GM19468 (cell line): ENCODE results near the gene SYTL5.

Experiments
- ATAC-seq: cut with Tn5 transposase; IDR thresholded peaks from one replicate; pipeline ENCODE4 v1.9.1; 2021; ENCODE audit warnings: mild to moderate bottlenecking, moderate library complexity, moderate number of reproducible peaks; ENCODE audit not compliant: unreplicated experiment; ENCODE audit errors: extremely low read depth

SYTL5 gene

GRCh38 chrX:38126179-38126578 lies 119.8 kb downstream of the SYTL5 start:
- ATAC-seq = no peak

GRCh38 chrX:38127961-38128360 lies 121.6 kb downstream of the SYTL5 start:
- ATAC-seq = no peak

GRCh38 chrX:38129366-38129765 lies 123.0 kb downstream of the SYTL5 start:
- no peak for ATAC-seq

GRCh38 chrX:38138157-38138891 lies 132.0 kb downstream of the SYTL5 start:
- no peak for ATAC-seq

DNA sequence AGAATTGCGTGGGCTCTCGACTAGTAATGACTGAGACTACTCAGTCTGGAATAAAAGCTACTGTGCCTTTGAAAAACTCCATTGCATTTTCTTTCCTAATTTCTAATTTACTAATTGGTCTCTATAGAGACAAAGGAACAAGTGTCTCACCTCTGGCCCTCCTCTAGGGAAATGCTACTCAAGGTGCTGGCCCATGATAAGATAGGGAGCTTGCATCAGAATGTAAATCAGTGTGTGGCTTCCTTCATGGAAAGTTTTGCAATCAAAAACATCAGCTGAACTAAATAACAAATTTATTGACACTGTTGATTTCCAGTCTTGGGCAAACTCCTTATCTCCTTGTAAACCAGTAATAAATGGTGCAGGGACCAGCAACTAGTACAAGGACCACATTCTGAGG lies 132.5 kb downstream of the SYTL5 start:
- no peak for ATAC-seq

DNA sequence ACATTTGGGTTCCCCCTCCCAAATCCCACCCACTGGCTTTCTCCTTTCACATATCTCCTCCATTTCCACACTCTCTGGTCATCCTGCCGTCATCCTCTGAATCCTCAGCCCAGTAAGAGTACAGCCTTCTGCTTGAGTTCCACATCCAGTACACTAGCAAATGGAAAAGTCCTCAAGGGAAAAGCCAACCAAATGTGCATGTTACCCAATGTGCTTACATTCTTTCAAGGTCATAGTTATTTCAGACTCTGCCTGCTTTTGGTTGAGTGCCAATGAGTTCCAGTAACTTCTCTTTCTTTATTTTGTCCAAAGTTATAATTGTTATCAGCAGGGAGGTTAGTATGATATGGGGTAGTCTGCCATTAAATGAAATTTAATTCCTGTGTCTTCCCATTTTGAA lies 136.3 kb downstream of the SYTL5 start:
- ATAC-seq = no peak

DNA sequence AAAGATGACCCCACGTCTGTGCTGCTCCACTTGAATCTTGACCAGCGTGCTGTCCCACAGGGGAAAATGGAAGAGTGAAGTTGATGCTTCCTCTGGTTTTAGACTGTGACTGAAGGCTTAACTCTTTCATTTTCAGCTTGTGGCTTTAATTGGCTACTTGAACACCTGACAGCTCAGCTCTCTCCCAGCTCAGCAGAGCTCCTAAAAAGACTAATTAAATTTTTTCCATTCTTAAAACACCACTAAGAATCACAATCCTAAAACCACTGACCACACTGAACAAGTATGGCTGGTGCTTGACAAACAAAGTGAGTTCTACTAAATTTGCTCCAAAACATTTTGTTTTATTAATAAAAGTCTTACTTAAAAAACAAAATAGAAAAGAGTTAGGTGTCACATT lies 142.7 kb downstream of the SYTL5 start:
- no peak for ATAC-seq

GRCh38 chrX:38150993-38151392 lies 144.6 kb downstream of the SYTL5 start:
- ATAC-seq = no peak

GRCh38 chrX:38151441-38151840 lies 145.1 kb downstream of the SYTL5 start:
- no peak for ATAC-seq

- no peak for ATAC-seq
Observed at GRCh38 chrX:38154340-38154739, 148.0 kb downstream of the SYTL5 start.

DNA sequence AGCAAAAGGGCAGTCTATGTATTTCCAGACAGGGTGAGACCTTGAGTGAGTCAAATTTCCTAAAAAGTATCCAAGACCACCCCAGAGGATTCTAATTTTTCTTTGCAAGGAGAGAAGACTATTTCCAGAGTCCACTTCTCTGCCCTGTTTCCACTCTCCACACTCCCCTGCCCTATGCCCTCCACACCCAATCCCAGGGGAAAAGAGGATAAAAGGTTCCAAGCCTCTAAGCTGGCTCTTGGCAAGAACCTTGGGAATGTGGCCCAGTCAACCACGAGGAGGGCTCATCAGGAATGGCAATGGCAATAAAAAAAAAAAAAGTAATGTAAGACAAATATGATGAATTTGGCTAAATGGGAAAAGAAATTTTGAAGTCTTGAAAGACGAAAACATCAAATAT lies 148.5 kb downstream of the SYTL5 start:
- ATAC-seq = no peak

- ATAC-seq = no peak
Observed at GRCh38 chrX:38156838-38157237, 150.5 kb downstream of the SYTL5 start.

DNA sequence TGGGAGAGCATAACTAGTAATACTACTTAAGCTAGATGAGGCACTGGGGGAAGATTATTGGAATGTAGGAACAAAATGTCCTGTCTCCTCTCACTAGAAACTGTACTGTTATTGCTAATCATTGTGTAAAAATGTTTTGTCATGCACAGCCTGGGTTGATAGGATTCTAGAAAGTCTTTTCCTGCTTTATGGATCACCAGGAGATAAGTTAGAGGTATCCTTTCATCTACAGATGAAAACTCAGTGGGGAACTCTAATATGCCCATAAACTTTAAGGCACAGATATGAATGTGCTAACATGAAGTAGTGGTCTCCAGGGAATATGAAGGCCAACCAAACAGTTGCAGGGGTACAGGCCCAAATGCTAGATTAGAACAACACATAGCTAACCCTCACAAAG lies 156.8 kb downstream of the SYTL5 start:
- ATAC-seq = no peak

DNA sequence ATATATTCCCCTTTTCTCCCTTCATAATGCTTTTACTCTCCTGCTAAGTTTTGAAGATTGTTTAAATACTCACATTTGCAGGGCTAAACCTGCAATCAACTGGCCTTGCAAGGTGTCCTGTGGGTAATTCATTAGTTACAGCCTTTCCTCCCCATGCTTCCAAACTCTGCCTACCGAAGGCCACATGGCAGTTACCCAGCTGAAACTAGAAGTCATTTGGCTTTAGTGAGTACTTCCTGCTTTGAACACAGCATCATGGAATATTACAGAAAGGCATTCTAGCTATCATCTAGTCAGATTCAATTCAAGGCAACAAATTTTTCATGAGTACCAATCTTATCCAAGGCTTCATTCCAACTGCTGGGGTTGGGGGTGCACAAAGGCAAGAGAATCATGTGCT lies 158.7 kb downstream of the SYTL5 start:
- no peak for ATAC-seq

DNA sequence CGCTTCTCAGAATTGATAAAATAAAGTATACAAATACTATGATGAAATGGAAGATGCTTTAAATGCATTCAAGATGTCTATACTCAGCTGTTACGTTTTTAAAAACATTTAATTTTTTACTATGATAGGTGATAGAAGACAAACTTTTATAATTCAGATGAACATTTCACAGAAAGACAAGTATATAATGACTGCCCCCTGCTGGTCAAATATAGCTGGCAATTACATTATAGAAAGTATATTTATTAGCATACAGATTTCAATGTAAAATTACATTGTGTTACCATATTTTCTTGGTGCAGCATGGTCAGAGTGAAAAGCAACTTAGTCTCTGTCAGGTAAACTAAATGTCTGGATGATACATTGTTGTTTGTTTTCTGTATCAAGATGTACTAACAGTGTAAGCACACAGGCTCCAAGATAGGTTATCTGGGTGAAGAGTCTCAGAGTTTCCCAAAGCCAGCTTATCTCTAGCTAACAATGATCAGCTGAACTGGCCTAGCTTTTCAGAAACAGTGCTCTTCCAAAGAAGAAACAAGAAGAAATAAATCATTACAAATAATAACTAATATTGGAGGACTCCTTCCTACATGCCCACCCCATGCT lies 160.2 kb downstream of the SYTL5 start:
- ATAC-seq = no peak

DNA sequence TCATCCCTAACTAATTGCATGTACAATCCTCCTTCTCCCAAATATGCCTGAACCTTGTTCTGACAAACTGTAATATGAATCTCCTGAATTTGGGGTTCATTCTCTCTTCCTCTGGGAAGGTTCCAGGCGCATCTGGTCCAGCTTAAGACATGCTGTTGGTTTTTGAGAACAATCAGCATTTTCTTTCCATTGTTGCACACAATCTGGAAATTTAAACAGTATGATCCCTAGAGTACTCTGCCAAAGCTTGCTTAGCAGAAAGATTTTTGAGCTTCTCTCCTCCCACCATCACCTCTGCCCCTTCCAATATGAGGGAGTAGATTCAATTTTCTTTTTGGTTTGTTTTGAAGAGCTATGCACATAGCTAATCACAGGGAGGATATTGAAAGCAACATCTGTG lies 164.2 kb downstream of the SYTL5 start:
- ATAC-seq = no peak

DNA sequence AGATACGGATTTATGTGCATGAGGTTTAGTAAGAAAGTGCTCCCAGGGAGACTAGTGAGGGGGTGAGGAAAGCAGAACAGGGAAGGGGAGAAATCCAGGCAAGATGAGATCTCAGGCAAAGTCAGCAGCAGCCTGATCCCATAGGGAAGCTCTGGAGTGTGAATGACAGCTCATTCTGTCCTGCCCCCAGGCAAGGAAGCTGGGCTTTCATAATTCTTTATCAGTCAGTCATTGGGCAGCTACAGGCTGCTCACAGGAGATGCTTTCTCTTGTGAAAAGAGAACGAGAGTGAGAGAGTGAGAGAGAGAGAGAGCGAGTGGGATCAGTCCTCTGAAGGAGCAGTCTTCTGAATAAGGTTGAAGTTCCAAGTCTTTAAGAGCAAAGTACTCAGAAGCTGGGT lies 166.2 kb downstream of the SYTL5 start:
- ATAC-seq = no peak

GRCh38 chrX:38175139-38175538 lies 168.8 kb downstream of the SYTL5 start:
- ATAC-seq = no peak

DNA sequence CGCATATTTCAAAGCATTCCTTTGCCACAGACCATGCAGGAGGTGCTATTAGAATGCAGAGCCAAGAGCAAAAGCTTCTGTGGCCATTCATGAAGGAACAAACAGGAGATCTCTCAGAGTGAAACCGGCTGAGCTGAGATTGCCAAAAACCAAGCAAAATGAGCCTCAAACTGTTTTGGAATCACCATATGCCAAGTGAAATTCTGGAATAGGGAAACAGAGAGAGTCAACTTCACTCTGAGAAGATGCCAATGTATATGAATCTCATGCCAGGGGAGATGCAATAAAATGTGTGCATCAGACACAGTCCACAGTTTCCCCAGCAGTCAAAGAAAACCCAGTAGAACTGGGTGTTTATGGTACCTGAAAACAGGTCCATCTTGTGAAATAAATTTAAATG lies 172.0 kb downstream of the SYTL5 start:
- no peak for ATAC-seq
